Stimulated activated effector memory CD8-positive, alpha-beta T cell treated with anti-CD3 and anti-CD28 coated beads, Interleukin-12 subunit alpha, Interleukin-12 subunit beta, amount 100 ng/mL, for 72 hours (primary cell): ENCODE results near the gene DEK.
"Not testable (repeated sequence)": the region's sequence is repeated elsewhere in the genome, so short reads cannot be mapped to it uniquely, and the experiment has no call there.

Source experiments
- ATAC-seq: fragments of 150-1000 bp; cut with Tn5 transposase; 2 replicates; pipeline ENCODE4 v1.10.0; 2021
- DNase-seq, 2 donors: peaks; one replicate each; pipeline ENCODE4 v3.0.0; 2021 to 2022; ENCODE audit warnings: low spot score in 2 of 2
- H3K27ac Mint-ChIP-seq: one replicate; pipeline ENCODE4 v1.8.0; 2022; ENCODE audit warnings: mild to moderate bottlenecking, mixed read lengths
- H3K36me3 Mint-ChIP-seq: one replicate; pipeline ENCODE4 v1.8.0; 2022; ENCODE audit warnings: mild to moderate bottlenecking, mixed read lengths
- H3K4me1 Mint-ChIP-seq: one replicate; pipeline ENCODE4 v1.8.0; 2022; ENCODE audit warnings: mixed read lengths
- H3K4me3 Mint-ChIP-seq: one replicate; pipeline ENCODE4 v1.8.0; 2022; ENCODE audit warnings: mild to moderate bottlenecking, mixed read lengths
- H3K9me3 Mint-ChIP-seq: one replicate; pipeline ENCODE4 v1.8.0; 2022; ENCODE audit warnings: mixed read lengths

The DEK gene

DNA sequence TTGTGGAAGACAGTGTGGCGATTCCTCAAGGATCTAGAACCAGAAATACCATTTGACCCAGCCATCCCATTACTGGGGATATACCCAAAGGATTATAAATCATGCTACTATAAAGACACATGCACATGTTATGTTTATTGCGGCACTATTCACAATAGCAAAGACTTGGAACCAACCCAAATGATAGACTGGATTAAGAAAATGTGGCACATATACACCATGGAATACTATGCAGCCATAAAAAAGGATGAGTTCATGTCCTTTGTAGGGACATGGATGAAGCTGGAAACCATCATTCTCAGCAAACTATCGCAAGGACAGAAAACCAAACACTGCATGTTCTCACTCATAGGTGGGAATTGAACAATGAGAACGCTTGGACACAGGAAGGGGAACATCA, 30.6 kb downstream of the DEK start:
- not testable (repeated sequence) for ATAC-seq, H3K4me3 Mint-ChIP-seq, H3K27ac Mint-ChIP-seq, DNase-seq
- Mint-ChIP-seq H3K4me1 (peaks cover 24% of the 10 kb centered on the region), H3K36me3 (peaks cover 98% of the 10 kb centered on the region), H3K9me3 (peaks cover 14% of the 10 kb centered on the region)

DNA sequence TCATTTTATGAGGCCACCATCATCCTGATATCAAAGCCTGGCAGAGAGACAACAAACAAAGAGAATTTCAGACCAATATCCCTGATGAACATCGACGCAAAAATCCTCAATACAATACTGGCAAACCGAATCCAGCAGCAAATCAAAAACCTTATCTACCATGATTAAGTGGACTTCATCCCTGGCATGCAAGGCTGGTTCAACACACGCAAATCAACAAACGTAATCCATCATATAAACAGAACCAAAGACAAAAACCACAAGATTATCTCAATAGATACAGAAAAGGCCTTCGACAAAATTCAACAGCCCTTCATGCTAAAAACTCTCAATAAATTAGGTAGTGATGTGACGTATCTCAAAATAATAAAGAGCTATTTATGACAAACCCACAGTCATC, 32.5 kb downstream of the DEK start:
- not testable (repeated sequence) for H3K4me3 Mint-ChIP-seq, H3K27ac Mint-ChIP-seq, DNase-seq, ATAC-seq
- H3K9me3 Mint-ChIP-seq, result peaks cover 14% of the 10 kb centered on the region
- peaks cover 98% of the 10 kb centered on the region for H3K36me3 Mint-ChIP-seq
- H3K4me1 Mint-ChIP-seq, result peaks cover 34% of the 10 kb centered on the region

DNA sequence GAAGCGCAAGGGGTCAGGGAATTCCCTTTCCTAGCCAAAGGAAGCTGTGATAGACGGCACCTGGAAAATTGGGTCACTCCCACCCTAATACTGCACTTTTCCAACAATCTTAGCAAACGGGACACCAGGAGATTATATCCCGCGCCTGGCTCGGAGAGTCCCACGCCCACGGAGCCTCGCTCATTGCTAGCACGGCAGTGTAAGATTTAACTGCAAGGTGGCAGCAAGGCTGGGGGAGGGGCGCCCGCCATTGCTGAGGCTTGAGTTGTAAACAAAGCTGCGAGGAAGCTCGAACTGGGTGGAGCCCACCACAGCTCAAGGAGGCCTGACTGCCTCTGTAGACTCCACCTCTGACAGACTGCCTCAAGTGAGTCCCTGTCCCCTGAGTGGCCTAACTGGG, 35.7 kb downstream of the DEK start:
- not testable (repeated sequence) for H3K27ac Mint-ChIP-seq, H3K9me3 Mint-ChIP-seq, DNase-seq, ATAC-seq, H3K4me3 Mint-ChIP-seq
- H3K4me1 Mint-ChIP-seq, result peaks cover 28% of the 10 kb centered on the region
- peaks cover 98% of the 10 kb centered on the region for H3K36me3 Mint-ChIP-seq

DNA sequence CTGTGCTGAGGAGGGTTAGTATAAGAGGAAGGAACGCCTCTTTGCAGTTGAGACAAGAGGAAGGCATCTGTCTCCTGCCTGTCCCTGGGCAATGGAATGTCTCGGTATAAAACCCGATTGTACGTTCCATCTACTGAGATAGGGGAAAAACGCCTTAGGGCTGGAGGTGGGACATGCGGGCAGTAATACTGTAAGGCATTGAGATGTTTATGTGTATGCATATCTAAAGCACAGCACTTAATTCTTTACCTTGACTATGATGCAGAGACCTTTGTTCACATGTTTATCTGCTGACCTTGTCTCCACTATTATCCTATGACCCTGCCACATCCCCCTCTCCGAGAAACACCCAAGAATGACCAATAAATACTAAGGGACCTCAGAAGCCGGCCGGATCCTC, 37.2 kb downstream of the DEK start:
- Mint-ChIP-seq H3K36me3 (peaks cover 97% of the 10 kb centered on the region), H3K4me1 (peaks cover 28% of the 10 kb centered on the region), H3K27ac (peak overlapping the region; percentile 12)
- ATAC-seq, H3K4me3 Mint-ChIP-seq, DNase-seq, H3K9me3 Mint-ChIP-seq: not testable (repeated sequence)

GRCh38 chr6:18226451-18227105, 37.8 kb downstream of the DEK start:
- DNase-seq, ATAC-seq, H3K4me3 Mint-ChIP-seq, H3K9me3 Mint-ChIP-seq: not testable (repeated sequence)
- Mint-ChIP-seq H3K4me1 (peaks cover 28% of the 10 kb centered on the region), H3K36me3 (peaks cover 97% of the 10 kb centered on the region), H3K27ac (peak overlapping the region; percentile 12)

GRCh38 chr6:18221288-18221615, 43.1 kb downstream of the DEK start:
- no peaks in the 10 kb centered on the region for H3K4me1 Mint-ChIP-seq

GRCh38 chr6:18219591-18219990, 44.7 kb downstream of the DEK start:
- H3K27ac Mint-ChIP-seq, result no peak overlapping the region
- ATAC-seq (no peak), DNase-seq (no peak)
- H3K9me3 Mint-ChIP-seq, result no peaks in the 10 kb centered on the region
- peaks cover 46% of the 10 kb centered on the region for H3K36me3 Mint-ChIP-seq
- no peaks in the 10 kb centered on the region for H3K4me1 Mint-ChIP-seq
- H3K4me3 Mint-ChIP-seq, result no peak overlapping the region

More at GRCh38 chr6:18221288-18221615, 43.1 kb downstream of the DEK start:
- H3K27ac Mint-ChIP-seq, result no peak overlapping the region
- no peaks in the 10 kb centered on the region for H3K9me3 Mint-ChIP-seq
- no peak for ATAC-seq
- H3K36me3 Mint-ChIP-seq, result peaks cover 62% of the 10 kb centered on the region
- no peak overlapping the region for H3K4me3 Mint-ChIP-seq
- DNase-seq, result no peak

GRCh38 chr6:18218233-18218632, 46.1 kb downstream of the DEK start:
- no peaks in the 10 kb centered on the region for H3K9me3 Mint-ChIP-seq
- peaks cover 12% of the 10 kb centered on the region for H3K4me1 Mint-ChIP-seq
- ATAC-seq (no peak), DNase-seq (no peak)
- H3K36me3 Mint-ChIP-seq, result peaks cover 33% of the 10 kb centered on the region
- H3K27ac Mint-ChIP-seq, result no peak overlapping the region
- H3K4me3 Mint-ChIP-seq, result no peak overlapping the region

GRCh38 chr6:18216411-18216810, 47.9 kb downstream of the DEK start:
- Mint-ChIP-seq H3K27ac (no peak overlapping the region), H3K9me3 (no peaks in the 10 kb centered on the region), H3K4me3 (no peak overlapping the region), H3K4me1 (peaks cover 23% of the 10 kb centered on the region), H3K36me3 (peaks cover 16% of the 10 kb centered on the region)
- DNase-seq (no peak), ATAC-seq (no peak)

GRCh38 chr6:18215436-18215835, 48.9 kb downstream of the DEK start:
- Mint-ChIP-seq H3K36me3 (peaks cover 9% of the 10 kb centered on the region), H3K4me3 (no peak overlapping the region)

DNA sequence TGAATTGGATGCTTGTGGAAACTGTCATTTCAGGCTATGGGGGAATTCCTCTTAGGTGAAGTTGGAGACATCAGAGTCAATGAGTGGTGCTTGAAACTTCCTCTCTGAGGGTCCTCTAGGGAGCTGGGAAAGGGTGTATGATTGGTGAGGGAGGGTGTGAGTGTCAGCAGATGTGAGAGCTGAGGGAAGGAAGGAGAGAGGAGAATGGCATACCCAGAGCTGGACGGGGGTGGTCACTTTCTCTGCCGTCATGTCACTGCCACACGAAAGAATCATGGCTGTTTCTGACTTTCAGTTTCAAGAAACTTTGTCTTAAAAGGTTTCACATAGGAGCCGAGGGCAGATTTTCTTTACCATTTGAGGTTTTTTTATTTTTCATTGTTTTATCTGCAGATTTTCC, 50.3 kb downstream of the DEK start:
- H3K4me3 Mint-ChIP-seq, result peak overlapping the region; percentile 46
- H3K27ac Mint-ChIP-seq, result peak overlapping the region; percentile 46

More at GRCh38 chr6:18215436-18215835, 48.9 kb downstream of the DEK start:
- Mint-ChIP-seq H3K4me1 (peaks cover 27% of the 10 kb centered on the region), H3K27ac (peak overlapping the region; percentile 39), H3K9me3 (no peaks in the 10 kb centered on the region)
- ATAC-seq (no peak), DNase-seq (no peak)

GRCh38 chr6:18213439-18213838, 50.9 kb downstream of the DEK start:
- Mint-ChIP-seq H3K4me3 (peak overlapping the region; percentile 46), H3K36me3 (peaks cover 9% of the 10 kb centered on the region), H3K27ac (peak overlapping the region; percentile 46), H3K9me3 (no peaks in the 10 kb centered on the region), H3K4me1 (peaks cover 27% of the 10 kb centered on the region)
- DNase-seq (no peak), ATAC-seq (peak; percentile 4)

More for the DNA sequence above, 50.3 kb downstream of the DEK start:
- H3K4me1 Mint-ChIP-seq, result peaks cover 27% of the 10 kb centered on the region
- peak; percentile 20 for ATAC-seq
- no peak for DNase-seq
- no peaks in the 10 kb centered on the region for H3K9me3 Mint-ChIP-seq
- H3K36me3 Mint-ChIP-seq, result peaks cover 9% of the 10 kb centered on the region

GRCh38 chr6:18212231-18212630, 52.1 kb downstream of the DEK start:
- no peak overlapping the region for H3K27ac Mint-ChIP-seq
- peaks cover 9% of the 10 kb centered on the region for H3K36me3 Mint-ChIP-seq
- H3K9me3 Mint-ChIP-seq, result no peaks in the 10 kb centered on the region
- H3K4me1 Mint-ChIP-seq, result peaks cover 27% of the 10 kb centered on the region
- ATAC-seq (no peak), DNase-seq (no peak)
- H3K4me3 Mint-ChIP-seq, result no peak overlapping the region

DNA sequence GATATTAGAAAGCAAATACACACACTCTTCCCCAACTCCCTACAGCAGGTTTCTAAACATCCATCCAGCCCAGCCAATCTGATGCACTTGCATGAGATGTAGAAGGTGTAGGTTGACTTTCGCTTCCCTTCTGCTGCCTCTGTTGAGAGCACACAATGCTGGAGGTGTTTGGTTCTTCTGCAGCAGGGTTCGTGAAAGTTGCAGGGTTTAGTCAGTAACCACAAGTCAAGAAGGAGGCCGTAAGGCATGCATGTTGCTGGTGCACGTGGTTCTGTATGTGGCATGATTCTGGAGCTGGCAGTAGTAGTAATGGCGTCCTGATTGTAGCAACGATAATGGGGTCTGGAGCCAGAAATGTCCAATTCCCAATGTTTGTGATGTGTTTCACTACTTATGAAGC, 53.0 kb downstream of the DEK start:
- DNase-seq, result peak in 1 of 2 donors; percentile 64

GRCh38 chr6:18210707-18211106, 53.6 kb downstream of the DEK start:
- no peak overlapping the region for H3K27ac Mint-ChIP-seq
- no peak for DNase-seq
- H3K36me3 Mint-ChIP-seq, result no peaks in the 10 kb centered on the region

More for the DNA sequence above, 53.0 kb downstream of the DEK start:
- peaks cover 27% of the 10 kb centered on the region for H3K4me1 Mint-ChIP-seq
- no peak overlapping the region for H3K4me3 Mint-ChIP-seq
- H3K27ac Mint-ChIP-seq, result no peak overlapping the region
- H3K36me3 Mint-ChIP-seq, result peaks cover 2% of the 10 kb centered on the region
- peak; percentile 94 for ATAC-seq
- no peaks in the 10 kb centered on the region for H3K9me3 Mint-ChIP-seq

DNA sequence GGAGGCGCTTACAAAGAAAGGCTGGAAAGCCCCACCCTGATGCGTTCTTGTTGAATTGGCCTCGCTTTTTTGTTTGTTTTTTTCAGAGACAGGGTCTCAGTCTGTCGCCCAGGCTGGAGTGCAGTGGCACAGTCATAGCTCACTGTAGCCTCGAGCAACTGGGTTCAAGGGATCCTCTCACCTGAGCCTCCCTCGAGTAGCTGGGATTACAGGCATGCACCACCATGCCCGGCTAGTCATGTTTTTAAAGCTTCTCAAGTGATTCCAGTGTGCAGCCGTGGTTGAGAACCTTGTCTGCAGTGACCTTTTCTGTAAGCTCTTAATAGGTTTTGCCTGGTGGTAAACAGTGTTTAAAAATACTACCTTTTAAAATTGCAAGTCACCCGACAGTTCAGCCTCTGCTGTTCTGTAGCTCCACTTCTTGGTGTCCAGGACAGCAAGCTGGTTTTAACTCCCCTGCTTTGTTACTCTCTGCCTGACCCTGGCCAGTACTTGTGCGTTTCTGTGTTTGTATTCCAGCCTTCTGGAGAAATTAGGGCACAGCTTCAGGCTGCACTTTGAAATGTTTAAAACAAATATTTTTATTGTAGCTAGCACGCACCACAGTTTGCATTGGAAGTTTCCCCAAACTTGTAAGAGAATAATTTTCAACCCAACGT, 54.7 kb downstream of the DEK start:
- Mint-ChIP-seq H3K4me3 (no peak overlapping the region), H3K4me1 (peaks cover 27% of the 10 kb centered on the region), H3K27ac (no peak overlapping the region), H3K36me3 (no peaks in the 10 kb centered on the region), H3K9me3 (no peaks in the 10 kb centered on the region)
- ATAC-seq (no peak), DNase-seq (no peak)

More at GRCh38 chr6:18210707-18211106, 53.6 kb downstream of the DEK start:
- no peak for ATAC-seq
- Mint-ChIP-seq H3K4me3 (no peak overlapping the region), H3K4me1 (peaks cover 27% of the 10 kb centered on the region), H3K9me3 (no peaks in the 10 kb centered on the region)
